GM12878 (cell line): ENCODE data around the gene CFAP141. TPM values are rescaled to one million over a fixed set of nuclear protein-coding genes. Genes with fewer than 3 reads are reported as not detected.

Experiments
- CUX1 ChIP-seq: IDR thresholded peaks from 2 replicates; pipeline ENCODE4 v1.6.1; 2012; ENCODE audit warnings: improper control_type of control experiment, low read depth, low read length; ENCODE audit not compliant: insufficient replicate concordance
- PKNOX1 ChIP-seq: fragments of 450-650 bp; IDR thresholded peaks from 2 replicates; pipeline ENCODE4 v1.6.1; 2016; ENCODE audit warnings: mild to moderate bottlenecking
- POLR2AphosphoS2 ChIP-seq: IDR thresholded peaks from 2 replicates; pipeline ENCODE4 v1.6.1; 2011; ENCODE audit warnings: low read depth, mild to moderate bottlenecking, low read length, improper control_type of control experiment, moderate library complexity
- SREBF2 ChIP-seq: IDR thresholded peaks from 2 replicates; pipeline ENCODE4 v1.6.1; 2012; ENCODE audit warnings: mild to moderate bottlenecking, low read length
- polyA plus RNA-seq, 11 experiments: library from polyadenylated mRNA; depleted of rRNA in 4 of 11; unstranded in 6 of 11; stranded (reverse) in 5 of 11; fragments of >200 nt; fragmentation: Nextera tagmentation in 4 of 11; fragmentation: Illumina TruSeq in 1 of 11; extraction: Ambion mirVana in 4 of 11; extraction: Trizol in 1 of 11; gene quantifications; 1 replicate in 1 of 11; 2 replicates in 10 of 11; pipeline versions ENCODE4 v1.2.1 to v1.2.3, GENCODE V29; 2011 to 2016; ENCODE audit warnings: inconsistent platforms in 2 of 11, missing spikeins in 2 of 11, low read depth in 1 of 11
- total RNA-seq, 4 experiments: library from RNA; depleted of rRNA in 3 of 4; stranded (reverse); fragments of >200 nt in 3 of 4; fragmentation: Illumina TruSeq in 1 of 4; extraction: Trizol in 1 of 4; gene quantifications; 2 replicates each; pipeline versions ENCODE4 v1.2.1 to v1.2.3, GENCODE V29; 2013 to 2021

CFAP141 gene
- total and polyA plus RNA-seq, 10 of the 15 experiments (the other 5 are each of a cell fraction or from before 2014, with no cell fraction given), result not detected

GRCh38 chr1:154186177-154186576 is 20.0 kb downstream of the CFAP141 start (continued):
- TF ChIP-seq CUX1, result no peak
- no peak for TF ChIP-seq SREBF2
- TF ChIP-seq PKNOX1, result peak; percentile 30; the same call in 1 of the 2 replicates
- no peak for TF ChIP-seq POLR2AphosphoS2
